ENCODE results near the gene DST. TPM values are rescaled to one million over a fixed set of nuclear protein-coding genes. Genes with fewer than 3 reads are reported as not detected.

The DST gene
- total and polyA plus RNA-seq, 2 of the 4 experiments (the other 2 are of a cell fraction): 97.7 to 452 TPM

GRCh38 chr6:56522495-56523270 is 120.0 kb downstream of the DST start:
- BruUV-seq (replicated peaks): no TSS peak
- Histone ChIP-seq H3K14ac (replicated peaks; ENCODE audit: low read depth, low read length) (no peak overlapping the region), H2AK9ac (replicated peaks; ENCODE audit: low read depth, low read length, poor library complexity) (no peak overlapping the region), H3K18ac (ENCODE audit: low read depth, low read length) (peak overlapping the region; percentile 95), H3K9me1 (ENCODE audit: insufficient read depth, low read length) (peaks cover 15% of the 10 kb centered on the region), H3K4me1 (ENCODE audit: control insufficient read depth, insufficient read depth, low read length) (peaks cover 26% of the 10 kb centered on the region), H2BK20ac (ENCODE audit: low read depth, low read length) (peak overlapping the region; percentile 77; the same call in 1 of the 2 replicates), H3K4me2 (ENCODE audit: low read depth, low read length) (peak overlapping the region; percentile 62; the same call in 1 of the 2 replicates), H3K27ac (ENCODE audit: insufficient read depth, low read length) (peak overlapping the region; percentile 15; the same call in 1 of the 2 replicates), H3K56ac (ENCODE audit: extremely low read depth, insufficient read depth, low read length) (peak overlapping the region; percentile 52; the same call in 1 of the 2 replicates), H3K27me3 (ENCODE audit: control insufficient read depth, insufficient read depth, low read length) (no peaks in the 10 kb centered on the region), H3K23ac (ENCODE audit: low read depth, low read length) (peak overlapping the region; percentile 76; the same call in 1 of the 2 replicates), H4K91ac (ENCODE audit: insufficient read depth, low read depth, low read length) (no peak overlapping the region), H2BK15ac (ENCODE audit: low read depth, low read length) (0 out of 3 replicates have a peak overlapping the region, but pooled peaks have one; percentile 10), H4K5ac (ENCODE audit: low read depth, low read length) (peak overlapping the region; percentile 66; the same call in 1 of the 2 replicates), H3K36me3 (ENCODE audit: control insufficient read depth, insufficient read depth, low read length) (peaks cover 19% of the 10 kb centered on the region), H3K4ac (ENCODE audit: low read depth, low read length) (peak overlapping the region; percentile 48; the same call in 1 of the 2 replicates), H3K9me3 (ENCODE audit: control insufficient read depth, insufficient read depth, low read length) (no peaks in the 10 kb centered on the region), H2BK5ac (ENCODE audit: low read depth, low read length, poor library complexity, severe bottlenecking) (peak overlapping the region; percentile 93), H3K4me3 (ENCODE audit: insufficient read depth, low read depth, low read length) (no peak overlapping the region), H2BK120ac (ENCODE audit: low read depth, low read length) (peak overlapping the region; percentile 67; the same call in 1 of the 2 replicates), H3K9ac (ENCODE audit: low read depth, low read length) (no peak overlapping the region), H4K8ac (ENCODE audit: low read depth in 2 of 2, low read length in 2 of 2) (peak overlapping the region in 1 of 2 experiments; percentile 55; a peak in 1 of 4 replicates), H3K79me1 (ENCODE audit: low read depth in 1 of 2, low read length in 2 of 2) (peaks cover 22 to 52% of the 10 kb centered on the region in 2 experiments), H4K20me1 (ENCODE audit: insufficient read depth, low read length) (peaks cover 10% of the 10 kb centered on the region; the same call in 1 of the 2 replicates), H2AFZ (replicated peaks; ENCODE audit: low read length, poor library complexity) (no peak overlapping the region), H2AK5ac (ENCODE audit: low read depth, low read length) (peak overlapping the region; percentile 25; the same call in 1 of the 2 replicates)
- in situ Hi-C loops (cut with MboI; ENCODE audit: low sequenced_read_pairs) (no loop called here), dilution Hi-C loops (cut with HindIII; ENCODE audit: low sequenced_read_pairs, unreplicated experiment) (no loop called here), intact Hi-C loops (cut with micrococcal nuclease) (no loop called here)
- ChIA-PET POLR2A (ENCODE audit: unreplicated experiment) (interaction anchor here (0.5 kb wide), 1 partner anchor 19 kb away, joined by 5 read pairs; no protein-coding TSS in a partner anchor), CTCF (no interaction called here)
- DNase-seq: no peak
- WGBS, 2 experiments (ENCODE audit: extremely low coverage in 2 of 2, insufficient read length in 1 of 2): no CpG with 5 or more reads among the region's 3 CpGs
- ATAC-seq (ENCODE audit: low read depth): no peak
- TF ChIP-seq MXI1 (IDR thresholded peaks at IDR 0.05; ENCODE audit: borderline replicate concordance, low read depth, low read length) (no peak), NFE2L2 (IDR thresholded peaks at IDR 0.05; ENCODE audit: low read depth, low read length) (no peak), CHD1 (IDR thresholded peaks at IDR 0.05; ENCODE audit: low read depth, low read length) (no peak), CEBPB (IDR thresholded peaks at IDR 0.05; ENCODE audit: low read depth, low read length) (no peak), FOS (IDR thresholded peaks at IDR 0.05; ENCODE audit: low read depth, low read length) (no peak), POLR2A (IDR thresholded peaks at IDR 0.05; ENCODE audit: low read depth, low read length) (no peak), RAD21 (IDR thresholded peaks at IDR 0.05; ENCODE audit: low read length) (no peak), RFX5 (IDR thresholded peaks at IDR 0.05; ENCODE audit: low read depth, low read length) (no peak), SMC3 (IDR thresholded peaks at IDR 0.05; ENCODE audit: low read depth, low read length) (no peak), MAZ (IDR thresholded peaks at IDR 0.05; ENCODE audit: borderline replicate concordance, low read depth, low read length) (no peak), BHLHE40 (IDR thresholded peaks at IDR 0.05; ENCODE audit: low read depth, low read length) (no peak), CTCF (conservative IDR thresholded peaks at IDR 0.05; ENCODE audit: low read depth, low read length) (no peak)
- TF ChIP-seq, protein P1, sequence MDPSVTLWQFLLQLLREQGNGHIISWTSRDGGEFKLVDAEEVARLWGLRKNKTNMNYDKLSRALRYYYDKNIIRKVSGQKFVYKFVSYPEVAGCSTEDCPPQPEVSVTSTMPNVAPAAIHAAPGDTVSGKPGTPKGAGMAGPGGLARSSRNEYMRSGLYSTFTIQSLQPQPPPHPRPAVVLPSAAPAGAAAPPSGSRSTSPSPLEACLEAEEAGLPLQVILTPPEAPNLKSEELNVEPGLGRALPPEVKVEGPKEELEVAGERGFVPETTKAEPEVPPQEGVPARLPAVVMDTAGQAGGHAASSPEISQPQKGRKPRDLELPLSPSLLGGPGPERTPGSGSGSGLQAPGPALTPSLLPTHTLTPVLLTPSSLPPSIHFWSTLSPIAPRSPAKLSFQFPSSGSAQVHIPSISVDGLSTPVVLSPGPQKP (IDR thresholded peaks at IDR 0.05; ENCODE audit: borderline replicate concordance, low read depth, low read length): no peak
- TF ChIP-seq, protein P2, sequence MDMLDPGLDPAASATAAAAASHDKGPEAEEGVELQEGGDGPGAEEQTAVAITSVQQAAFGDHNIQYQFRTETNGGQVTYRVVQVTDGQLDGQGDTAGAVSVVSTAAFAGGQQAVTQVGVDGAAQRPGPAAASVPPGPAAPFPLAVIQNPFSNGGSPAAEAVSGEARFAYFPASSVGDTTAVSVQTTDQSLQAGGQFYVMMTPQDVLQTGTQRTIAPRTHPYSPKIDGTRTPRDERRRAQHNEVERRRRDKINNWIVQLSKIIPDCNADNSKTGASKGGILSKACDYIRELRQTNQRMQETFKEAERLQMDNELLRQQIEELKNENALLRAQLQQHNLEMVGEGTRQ (IDR thresholded peaks at IDR 0.05; ENCODE audit: low read depth, low read length): no peak
